GM18519 (cell line): Measurements from ENCODE around the gene TCF7L2.
A peak's percentile ranks its signal among the peaks of the same experiment; 100 is the strongest.

Experiments
- ATAC-seq: cut with Tn5 transposase; IDR thresholded peaks from one replicate; pipeline ENCODE4 v1.9.1; 2021; ENCODE audit warnings: mild to moderate bottlenecking, moderate library complexity; ENCODE audit not compliant: unreplicated experiment, low FRiP score

Gene TCF7L2

GRCh38 chr10:112962343-112962742, 12.3 kb downstream of the TCF7L2 start:
- no peak for ATAC-seq

- no peak for ATAC-seq
Observed at GRCh38 chr10:112963835-112964234, 13.8 kb downstream of the TCF7L2 start.

- no peak for ATAC-seq
Observed at GRCh38 chr10:112964482-112964881, 14.4 kb downstream of the TCF7L2 start.

GRCh38 chr10:112966194-112966855, 16.3 kb downstream of the TCF7L2 start:
- ATAC-seq, result no peak

- no peak for ATAC-seq
Observed at GRCh38 chr10:112967200-112967599, 17.2 kb downstream of the TCF7L2 start.

- no peak for ATAC-seq
Observed at GRCh38 chr10:112969131-112969530, 19.1 kb downstream of the TCF7L2 start.

- ATAC-seq, result no peak
Observed at GRCh38 chr10:112969542-112969941, 19.5 kb downstream of the TCF7L2 start.

- ATAC-seq, result no peak
Observed at GRCh38 chr10:112970021-112970420, 20.0 kb downstream of the TCF7L2 start.

- ATAC-seq, result no peak
Observed at GRCh38 chr10:112972606-112973005, 22.6 kb downstream of the TCF7L2 start.

GRCh38 chr10:112973046-112973445, 23.0 kb downstream of the TCF7L2 start:
- no peak for ATAC-seq

- no peak for ATAC-seq
Observed at GRCh38 chr10:112973805-112974204, 23.8 kb downstream of the TCF7L2 start.

GRCh38 chr10:112977426-112977898, 27.4 kb downstream of the TCF7L2 start:
- ATAC-seq, result no peak

- no peak for ATAC-seq
Observed at GRCh38 chr10:112979927-112980326, 29.9 kb downstream of the TCF7L2 start.

- no peak for ATAC-seq
Observed at GRCh38 chr10:112980937-112981336, 30.9 kb downstream of the TCF7L2 start.

- ATAC-seq, result peak; percentile 97
Observed at GRCh38 chr10:112981553-112981952, 31.5 kb downstream of the TCF7L2 start.

GRCh38 chr10:112983444-112984056, 33.5 kb downstream of the TCF7L2 start:
- ATAC-seq, result no peak

- ATAC-seq, result no peak
Observed at GRCh38 chr10:112984756-112985155, 34.7 kb downstream of the TCF7L2 start.

GRCh38 chr10:112985690-112986543, 35.9 kb downstream of the TCF7L2 start:
- no peak for ATAC-seq

- no peak for ATAC-seq
Observed at GRCh38 chr10:112986544-112987190, 36.6 kb downstream of the TCF7L2 start.

- no peak for ATAC-seq
Observed at GRCh38 chr10:112988839-112989406, 38.9 kb downstream of the TCF7L2 start.
